ENCODE results near the gene TTLL11. TPM values are rescaled to one million over a fixed set of nuclear protein-coding genes. Genes with fewer than 3 reads are reported as not detected.

TTLL11 gene
- polyA plus RNA-seq, 1 donor, result 5.0 TPM

GRCh38 chr9:121866927-121867326 is 226.2 kb downstream of the TTLL11 start:
- no CpG with 5 or more reads among the region's 1 CpG for WGBS (ENCODE audit: insufficient coverage, low lambda C conversion rate)
- Histone ChIP-seq H3K4me3 (ENCODE audit: low read length) (no peak overlapping the region), H3K27me3 (ENCODE audit: control insufficient read depth, insufficient read depth, low read length) (no peaks in the 10 kb centered on the region), H3K4me1 (ENCODE audit: control insufficient read depth, insufficient read depth, low read length) (no peaks in the 10 kb centered on the region), H3K27ac (ENCODE audit: low read length) (no peak overlapping the region), H3K36me3 (ENCODE audit: control insufficient read depth, insufficient read depth, low read length) (no peaks in the 10 kb centered on the region), H3K9me3 (ENCODE audit: control insufficient read depth, low read depth, low read length) (no peaks in the 10 kb centered on the region)
- no peak for DNase-seq

GRCh38 chr9:121865884-121866283 is 227.2 kb downstream of the TTLL11 start:
- Histone ChIP-seq H3K4me3 (ENCODE audit: low read length) (no peak overlapping the region), H3K27me3 (ENCODE audit: control insufficient read depth, insufficient read depth, low read length) (no peaks in the 10 kb centered on the region), H3K27ac (ENCODE audit: low read length) (no peak overlapping the region), H3K4me1 (ENCODE audit: control insufficient read depth, insufficient read depth, low read length) (no peaks in the 10 kb centered on the region), H3K36me3 (ENCODE audit: control insufficient read depth, insufficient read depth, low read length) (no peaks in the 10 kb centered on the region), H3K9me3 (ENCODE audit: control insufficient read depth, low read depth, low read length) (no peaks in the 10 kb centered on the region)
- no peak for DNase-seq
- 100% methylated on average over 5 of the region's 7 CpGs for WGBS (ENCODE audit: insufficient coverage, low lambda C conversion rate)

GRCh38 chr9:121865060-121865459 is 228.0 kb downstream of the TTLL11 start:
- no peaks in the 10 kb centered on the region for H3K9me3 ChIP-seq (ENCODE audit: control insufficient read depth, low read depth, low read length)
- DNase-seq, result no peak
- no peaks in the 10 kb centered on the region for H3K4me1 ChIP-seq (ENCODE audit: control insufficient read depth, insufficient read depth, low read length)
- no CpG with 5 or more reads among the region's 6 CpGs for WGBS (ENCODE audit: insufficient coverage, low lambda C conversion rate)
- H3K27ac ChIP-seq (ENCODE audit: low read length), result no peak overlapping the region
- H3K27me3 ChIP-seq (ENCODE audit: control insufficient read depth, insufficient read depth, low read length), result no peaks in the 10 kb centered on the region
- H3K36me3 ChIP-seq (ENCODE audit: control insufficient read depth, insufficient read depth, low read length), result no peaks in the 10 kb centered on the region
- H3K4me3 ChIP-seq (ENCODE audit: low read length), result no peak overlapping the region

- Histone ChIP-seq H3K36me3 (ENCODE audit: control insufficient read depth, insufficient read depth, low read length) (no peaks in the 10 kb centered on the region), H3K27ac (ENCODE audit: low read length) (no peak overlapping the region), H3K4me1 (ENCODE audit: control insufficient read depth, insufficient read depth, low read length) (no peaks in the 10 kb centered on the region), H3K4me3 (ENCODE audit: low read length) (no peak overlapping the region), H3K9me3 (ENCODE audit: control insufficient read depth, low read depth, low read length) (no peaks in the 10 kb centered on the region), H3K27me3 (ENCODE audit: control insufficient read depth, insufficient read depth, low read length) (no peaks in the 10 kb centered on the region)
- no CpG with 5 or more reads among the region's 2 CpGs for WGBS (ENCODE audit: insufficient coverage, low lambda C conversion rate)
- DNase-seq, result no peak
Measured at GRCh38 chr9:121863955-121864354, 229.2 kb downstream of the TTLL11 start.

GRCh38 chr9:121862371-121863332 is 230.5 kb downstream of the TTLL11 start:
- Histone ChIP-seq H3K27ac (ENCODE audit: low read length) (no peak overlapping the region), H3K4me3 (ENCODE audit: low read length) (no peak overlapping the region), H3K27me3 (ENCODE audit: control insufficient read depth, insufficient read depth, low read length) (no peaks in the 10 kb centered on the region), H3K4me1 (ENCODE audit: control insufficient read depth, insufficient read depth, low read length) (no peaks in the 10 kb centered on the region), H3K9me3 (ENCODE audit: control insufficient read depth, low read depth, low read length) (no peaks in the 10 kb centered on the region), H3K36me3 (ENCODE audit: control insufficient read depth, insufficient read depth, low read length) (no peaks in the 10 kb centered on the region)
- DNase-seq, result no peak
- WGBS (ENCODE audit: insufficient coverage, low lambda C conversion rate), result no CpG with 5 or more reads among the region's 19 CpGs

- H3K9me3 ChIP-seq (ENCODE audit: control insufficient read depth, low read depth, low read length), result no peaks in the 10 kb centered on the region
- no peak overlapping the region for H3K27ac ChIP-seq (ENCODE audit: low read length)
- peak; percentile 16 to 31 for DNase-seq
- no peak overlapping the region for H3K4me3 ChIP-seq (ENCODE audit: low read length)
- no CpG with 5 or more reads among the region's 4 CpGs for WGBS (ENCODE audit: insufficient coverage, low lambda C conversion rate)
- no peaks in the 10 kb centered on the region for H3K27me3 ChIP-seq (ENCODE audit: control insufficient read depth, insufficient read depth, low read length)
- H3K36me3 ChIP-seq (ENCODE audit: control insufficient read depth, insufficient read depth, low read length), result no peaks in the 10 kb centered on the region
- no peaks in the 10 kb centered on the region for H3K4me1 ChIP-seq (ENCODE audit: control insufficient read depth, insufficient read depth, low read length)
Measured at GRCh38 chr9:121861501-121862180, 231.5 kb downstream of the TTLL11 start.

- Histone ChIP-seq H3K27ac (ENCODE audit: low read length) (no peak overlapping the region), H3K9me3 (ENCODE audit: control insufficient read depth, low read depth, low read length) (no peaks in the 10 kb centered on the region), H3K27me3 (ENCODE audit: control insufficient read depth, insufficient read depth, low read length) (no peaks in the 10 kb centered on the region), H3K4me3 (ENCODE audit: low read length) (no peak overlapping the region), H3K4me1 (ENCODE audit: control insufficient read depth, insufficient read depth, low read length) (no peaks in the 10 kb centered on the region), H3K36me3 (ENCODE audit: control insufficient read depth, insufficient read depth, low read length) (no peaks in the 10 kb centered on the region)
- no peak for DNase-seq
- WGBS (ENCODE audit: insufficient coverage, low lambda C conversion rate), result no CpG with 5 or more reads among the region's 2 CpGs
Measured at GRCh38 chr9:121860744-121861143, 232.4 kb downstream of the TTLL11 start.

- no peaks in the 10 kb centered on the region for H3K9me3 ChIP-seq (ENCODE audit: control insufficient read depth, low read depth, low read length)
- DNase-seq, result no peak
- no peaks in the 10 kb centered on the region for H3K36me3 ChIP-seq (ENCODE audit: control insufficient read depth, insufficient read depth, low read length)
- no peaks in the 10 kb centered on the region for H3K4me1 ChIP-seq (ENCODE audit: control insufficient read depth, insufficient read depth, low read length)
- H3K4me3 ChIP-seq (ENCODE audit: low read length), result no peak overlapping the region
- no peak overlapping the region for H3K27ac ChIP-seq (ENCODE audit: low read length)
- no peaks in the 10 kb centered on the region for H3K27me3 ChIP-seq (ENCODE audit: control insufficient read depth, insufficient read depth, low read length)
- WGBS (ENCODE audit: insufficient coverage, low lambda C conversion rate), result no CpG with 5 or more reads among the region's 3 CpGs
Measured at GRCh38 chr9:121860213-121860612, 232.9 kb downstream of the TTLL11 start.

GRCh38 chr9:121859646-121860045 is 233.5 kb downstream of the TTLL11 start:
- no peak for DNase-seq
- Histone ChIP-seq H3K36me3 (ENCODE audit: control insufficient read depth, insufficient read depth, low read length) (no peaks in the 10 kb centered on the region), H3K4me1 (ENCODE audit: control insufficient read depth, insufficient read depth, low read length) (no peaks in the 10 kb centered on the region), H3K27me3 (ENCODE audit: control insufficient read depth, insufficient read depth, low read length) (no peaks in the 10 kb centered on the region), H3K9me3 (ENCODE audit: control insufficient read depth, low read depth, low read length) (no peaks in the 10 kb centered on the region), H3K4me3 (ENCODE audit: low read length) (no peak overlapping the region), H3K27ac (ENCODE audit: low read length) (no peak overlapping the region)
- WGBS (ENCODE audit: insufficient coverage, low lambda C conversion rate), result 92% methylated on average over 2 of the region's 6 CpGs

- DNase-seq, result no peak
- Histone ChIP-seq H3K4me1 (ENCODE audit: control insufficient read depth, insufficient read depth, low read length) (no peaks in the 10 kb centered on the region), H3K27me3 (ENCODE audit: control insufficient read depth, insufficient read depth, low read length) (no peaks in the 10 kb centered on the region), H3K36me3 (ENCODE audit: control insufficient read depth, insufficient read depth, low read length) (no peaks in the 10 kb centered on the region), H3K4me3 (ENCODE audit: low read length) (no peak overlapping the region), H3K27ac (ENCODE audit: low read length) (no peak overlapping the region), H3K9me3 (ENCODE audit: control insufficient read depth, low read depth, low read length) (no peaks in the 10 kb centered on the region)
- no CpG with 5 or more reads among the region's 8 CpGs for WGBS (ENCODE audit: insufficient coverage, low lambda C conversion rate)
Measured at GRCh38 chr9:121858788-121859187, 234.3 kb downstream of the TTLL11 start.

All from large intestine (tissue), 3 donors.